Panc1 (cell line): ENCODE results near the gene GALNT4.

Experiments used
- TF ChIP-seq, protein P1 (sequence below): fragments of 450-650 bp; IDR thresholded peaks from 2 replicates; pipeline ENCODE4 v1.5.1; 2017; ENCODE audit warnings: mild to moderate bottlenecking
- TF ChIP-seq, protein P2 (sequence below), 2 experiments: IDR thresholded peaks; 2 replicates each; pipeline ENCODE4 v1.6.1; 2011 to 2012; ENCODE audit warnings: low read depth in 2 of 2, control low read depth in 1 of 2, low read length in 1 of 2, mild to moderate bottlenecking in 1 of 2, moderate library complexity in 1 of 2; ENCODE audit not compliant: insufficient read depth in 1 of 2

DNA sequence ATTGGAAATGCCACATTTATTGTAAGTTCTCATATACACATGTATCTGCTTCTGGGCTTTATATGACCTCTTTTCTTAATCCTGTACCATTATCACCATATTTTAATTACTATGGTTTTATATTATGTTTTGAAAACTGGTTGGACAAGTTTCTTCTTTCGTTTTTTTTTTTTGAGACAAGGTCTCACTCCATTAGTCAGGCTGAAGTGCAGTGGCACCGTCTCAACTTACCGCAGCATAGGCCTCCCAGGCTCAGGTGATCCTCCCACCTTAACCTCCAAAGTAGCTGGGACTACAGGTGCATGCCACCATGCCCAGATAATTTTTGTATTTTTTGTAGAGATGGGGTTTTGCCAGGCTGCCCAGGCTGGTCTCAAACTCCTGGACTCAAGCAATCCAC is 44.6 kb downstream of the GALNT4 start:
- TF ChIP-seq, protein P1, sequence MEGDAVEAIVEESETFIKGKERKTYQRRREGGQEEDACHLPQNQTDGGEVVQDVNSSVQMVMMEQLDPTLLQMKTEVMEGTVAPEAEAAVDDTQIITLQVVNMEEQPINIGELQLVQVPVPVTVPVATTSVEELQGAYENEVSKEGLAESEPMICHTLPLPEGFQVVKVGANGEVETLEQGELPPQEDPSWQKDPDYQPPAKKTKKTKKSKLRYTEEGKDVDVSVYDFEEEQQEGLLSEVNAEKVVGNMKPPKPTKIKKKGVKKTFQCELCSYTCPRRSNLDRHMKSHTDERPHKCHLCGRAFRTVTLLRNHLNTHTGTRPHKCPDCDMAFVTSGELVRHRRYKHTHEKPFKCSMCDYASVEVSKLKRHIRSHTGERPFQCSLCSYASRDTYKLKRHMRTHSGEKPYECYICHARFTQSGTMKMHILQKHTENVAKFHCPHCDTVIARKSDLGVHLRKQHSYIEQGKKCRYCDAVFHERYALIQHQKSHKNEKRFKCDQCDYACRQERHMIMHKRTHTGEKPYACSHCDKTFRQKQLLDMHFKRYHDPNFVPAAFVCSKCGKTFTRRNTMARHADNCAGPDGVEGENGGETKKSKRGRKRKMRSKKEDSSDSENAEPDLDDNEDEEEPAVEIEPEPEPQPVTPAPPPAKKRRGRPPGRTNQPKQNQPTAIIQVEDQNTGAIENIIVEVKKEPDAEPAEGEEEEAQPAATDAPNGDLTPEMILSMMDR = no peak
- TF ChIP-seq, protein P2, sequence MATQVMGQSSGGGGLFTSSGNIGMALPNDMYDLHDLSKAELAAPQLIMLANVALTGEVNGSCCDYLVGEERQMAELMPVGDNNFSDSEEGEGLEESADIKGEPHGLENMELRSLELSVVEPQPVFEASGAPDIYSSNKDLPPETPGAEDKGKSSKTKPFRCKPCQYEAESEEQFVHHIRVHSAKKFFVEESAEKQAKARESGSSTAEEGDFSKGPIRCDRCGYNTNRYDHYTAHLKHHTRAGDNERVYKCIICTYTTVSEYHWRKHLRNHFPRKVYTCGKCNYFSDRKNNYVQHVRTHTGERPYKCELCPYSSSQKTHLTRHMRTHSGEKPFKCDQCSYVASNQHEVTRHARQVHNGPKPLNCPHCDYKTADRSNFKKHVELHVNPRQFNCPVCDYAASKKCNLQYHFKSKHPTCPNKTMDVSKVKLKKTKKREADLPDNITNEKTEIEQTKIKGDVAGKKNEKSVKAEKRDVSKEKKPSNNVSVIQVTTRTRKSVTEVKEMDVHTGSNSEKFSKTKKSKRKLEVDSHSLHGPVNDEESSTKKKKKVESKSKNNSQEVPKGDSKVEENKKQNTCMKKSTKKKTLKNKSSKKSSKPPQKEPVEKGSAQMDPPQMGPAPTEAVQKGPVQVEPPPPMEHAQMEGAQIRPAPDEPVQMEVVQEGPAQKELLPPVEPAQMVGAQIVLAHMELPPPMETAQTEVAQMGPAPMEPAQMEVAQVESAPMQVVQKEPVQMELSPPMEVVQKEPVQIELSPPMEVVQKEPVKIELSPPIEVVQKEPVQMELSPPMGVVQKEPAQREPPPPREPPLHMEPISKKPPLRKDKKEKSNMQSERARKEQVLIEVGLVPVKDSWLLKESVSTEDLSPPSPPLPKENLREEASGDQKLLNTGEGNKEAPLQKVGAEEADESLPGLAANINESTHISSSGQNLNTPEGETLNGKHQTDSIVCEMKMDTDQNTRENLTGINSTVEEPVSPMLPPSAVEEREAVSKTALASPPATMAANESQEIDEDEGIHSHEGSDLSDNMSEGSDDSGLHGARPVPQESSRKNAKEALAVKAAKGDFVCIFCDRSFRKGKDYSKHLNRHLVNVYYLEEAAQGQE (IDR thresholded peaks at IDR 0.05; ENCODE audit: insufficient read depth in 1 of 2, low read depth in 2 of 2, low read length in 1 of 2) = no peak
